C4-2B (cell line): ENCODE measurements around the gene PTPN5.

Experiments
- H3K27ac ChIP-seq: fragments of 450-650 bp; 2 replicates; pipeline ENCODE4 v1.5.1; 2017
- CTCF ChIP-seq: fragments of 450-650 bp; conservative IDR thresholded peaks from 2 replicates; pipeline ENCODE4 v1.5.1; 2017; ENCODE audit warnings: mild to moderate bottlenecking
- ZFX ChIP-seq: fragments of 450-650 bp; IDR thresholded peaks from 2 replicates; pipeline ENCODE4 v1.6.1; 2017

Gene PTPN5

GRCh38 chr11:18703001-18703763 is 88.4 kb downstream of the PTPN5 start:
- H3K27ac ChIP-seq: no peak overlapping the region
- no peak for TF ChIP-seq CTCF
- TF ChIP-seq ZFX: no peak

- TF ChIP-seq CTCF (no peak), ZFX (no peak)
- no peak overlapping the region for H3K27ac ChIP-seq
Measured at GRCh38 chr11:18701614-18702216, 89.9 kb downstream of the PTPN5 start.

- TF ChIP-seq CTCF (no peak), ZFX (no peak)
- H3K27ac ChIP-seq: no peak overlapping the region
Measured at GRCh38 chr11:18700872-18701271, 90.7 kb downstream of the PTPN5 start.

GRCh38 chr11:18700375-18700774 is 91.2 kb downstream of the PTPN5 start:
- no peak for TF ChIP-seq CTCF
- no peak for TF ChIP-seq ZFX

GRCh38 chr11:18699848-18700261 is 91.7 kb downstream of the PTPN5 start:
- TF ChIP-seq CTCF (no peak), ZFX (no peak)
- H3K27ac ChIP-seq: no peak overlapping the region

More at GRCh38 chr11:18700375-18700774, 91.2 kb downstream of the PTPN5 start:
- H3K27ac ChIP-seq: no peak overlapping the region

GRCh38 chr11:18699269-18699596 is 92.4 kb downstream of the PTPN5 start:
- TF ChIP-seq ZFX (no peak), CTCF (no peak)
- peak overlapping the region; percentile 61 for H3K27ac ChIP-seq

- TF ChIP-seq ZFX: no peak; the same call in 1 of the 2 replicates
- TF ChIP-seq CTCF: no peak
- peak within 1 kb of the TSS; percentile 61 for H3K27ac ChIP-seq
Measured at GRCh38 chr11:18698341-18699268, 93.0 kb downstream of the PTPN5 start, which contains the start of gene TMEM86A. Gene TMEM86A (plus strand): TSS chr11:18698779. CDS start chr11:18698887, 108 bp downstream.
